ENCODE measurements around the gene PSPC1.

- TF ChIP-seq, protein P1, sequence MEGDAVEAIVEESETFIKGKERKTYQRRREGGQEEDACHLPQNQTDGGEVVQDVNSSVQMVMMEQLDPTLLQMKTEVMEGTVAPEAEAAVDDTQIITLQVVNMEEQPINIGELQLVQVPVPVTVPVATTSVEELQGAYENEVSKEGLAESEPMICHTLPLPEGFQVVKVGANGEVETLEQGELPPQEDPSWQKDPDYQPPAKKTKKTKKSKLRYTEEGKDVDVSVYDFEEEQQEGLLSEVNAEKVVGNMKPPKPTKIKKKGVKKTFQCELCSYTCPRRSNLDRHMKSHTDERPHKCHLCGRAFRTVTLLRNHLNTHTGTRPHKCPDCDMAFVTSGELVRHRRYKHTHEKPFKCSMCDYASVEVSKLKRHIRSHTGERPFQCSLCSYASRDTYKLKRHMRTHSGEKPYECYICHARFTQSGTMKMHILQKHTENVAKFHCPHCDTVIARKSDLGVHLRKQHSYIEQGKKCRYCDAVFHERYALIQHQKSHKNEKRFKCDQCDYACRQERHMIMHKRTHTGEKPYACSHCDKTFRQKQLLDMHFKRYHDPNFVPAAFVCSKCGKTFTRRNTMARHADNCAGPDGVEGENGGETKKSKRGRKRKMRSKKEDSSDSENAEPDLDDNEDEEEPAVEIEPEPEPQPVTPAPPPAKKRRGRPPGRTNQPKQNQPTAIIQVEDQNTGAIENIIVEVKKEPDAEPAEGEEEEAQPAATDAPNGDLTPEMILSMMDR (IDR thresholded peaks at IDR 0.05; ENCODE audit: insufficient read depth, low read length, poor library complexity, severe bottlenecking): no peak
- TF ChIP-seq EZH2phosphoT487 (conservative IDR thresholded peaks at IDR 0.05; ENCODE audit: low read length): no peak
Observed at GRCh38 chr13:19742643-19743042, 40.1 kb downstream of the PSPC1 start.
